ENCODE results near the gene SNCAIP.

DNA sequence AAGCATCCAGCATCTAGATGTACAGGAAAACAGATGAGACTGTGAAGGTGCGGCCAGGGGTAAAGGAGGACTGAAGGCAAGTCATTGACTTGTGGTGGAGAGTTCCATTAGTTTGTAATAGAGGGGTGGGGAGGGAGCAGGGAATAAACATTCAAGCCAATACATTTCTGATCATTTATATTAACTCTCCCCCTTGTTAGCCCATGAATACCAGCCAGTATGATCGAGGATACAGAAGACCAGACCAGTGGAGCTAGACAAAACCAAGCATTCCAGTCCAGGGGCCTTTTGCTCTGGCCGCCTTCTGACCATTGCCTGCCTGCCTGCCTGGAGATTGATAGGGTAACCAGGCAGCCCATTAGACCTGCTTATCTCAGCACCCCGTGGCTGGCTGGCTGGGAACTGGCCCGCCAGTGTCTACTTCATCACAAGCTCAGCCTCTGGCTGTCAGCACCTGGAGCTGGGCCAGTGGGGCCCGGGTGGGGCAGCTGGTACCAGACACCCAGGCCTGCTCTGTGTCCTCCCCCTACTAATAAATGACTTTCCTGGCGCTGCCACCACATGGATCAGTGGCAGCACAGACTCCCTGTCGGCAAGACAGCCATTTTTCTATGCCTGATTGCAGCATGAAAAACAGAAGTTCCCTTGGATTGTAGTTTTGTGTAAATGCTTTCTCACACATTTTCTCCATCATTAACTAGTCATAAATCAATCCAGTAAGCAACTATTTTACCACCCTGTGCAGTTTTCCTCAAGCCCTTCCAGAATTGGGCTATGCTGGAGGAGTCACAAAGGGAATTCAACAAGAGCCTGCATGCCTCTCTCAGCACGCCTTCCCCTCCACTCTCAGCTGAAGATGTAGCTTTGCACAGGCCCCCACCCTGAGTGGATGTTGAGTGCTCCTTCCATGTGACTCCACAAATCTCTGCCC, 181.3 kb downstream of the SNCAIP start:
- no peak for TF ChIP-seq TAF1 (IDR thresholded peaks at IDR 0.05; ENCODE audit: low read depth, low read length)
- no peak for TF ChIP-seq POLR2A (IDR thresholded peaks at IDR 0.05; ENCODE audit: low read depth, low read length)
- TF ChIP-seq POLR2AphosphoS5 (IDR thresholded peaks at IDR 0.05; ENCODE audit: low read depth, low read length), result no peak
- TF ChIP-seq SPI1 (IDR thresholded peaks at IDR 0.05; ENCODE audit: low read depth, low read length), result no peak
- TF ChIP-seq POU2F2 (IDR thresholded peaks at IDR 0.05; ENCODE audit: low read depth, low read length), result no peak
